Heart left ventricle (tissue), 16 donors: ENCODE measurements around the gene BAG1. TPM values are rescaled to one million over a fixed set of nuclear protein-coding genes. Genes with fewer than 3 reads are reported as not detected.

Source experiments
- ATAC-seq, 4 donors: fragments of 200-7000 bp; cut with Tn5 transposase; one replicate each; pipeline ENCODE4 v1.9.1; 2020 to 2022; ENCODE audit warnings: moderate library complexity in 4 of 4, mild to moderate bottlenecking in 3 of 4, moderate number of reproducible peaks in 1 of 4
- DNase-seq, 5 donors: peaks; one replicate each; pipeline ENCODE4 v3.0.0-alpha.2; 2020
- H3K27ac ChIP-seq, 12 donors: fragments of 200-600 bp; sonication (generic) in 4 of 12; one replicate each; pipeline versions ENCODE4 v1.5.0 to v1.8.0; 2016 to 2022; ENCODE audit warnings: mild to moderate bottlenecking in 2 of 12
- H3K27me3 ChIP-seq, 9 donors: fragments of 200-600 bp; sonication (generic) in 2 of 9; one replicate each; pipeline versions ENCODE4 v1.5.1 to v1.8.0; 2016 to 2022; ENCODE audit warnings: mild to moderate bottlenecking in 3 of 9
- H3K36me3 ChIP-seq, 9 donors: fragments of 200-600 bp; sonication (generic) in 2 of 9; one replicate each; pipeline versions ENCODE4 v1.5.0 to v1.8.0; 2018 to 2022; ENCODE audit warnings: mild to moderate bottlenecking in 2 of 9
- H3K4me1 ChIP-seq, 12 donors: fragments of 200-600 bp; sonication (generic) in 4 of 12; one replicate each; pipeline versions ENCODE4 v1.5.0 to v1.8.0; 2016 to 2022; ENCODE audit warnings: mild to moderate bottlenecking in 3 of 12
- H3K4me3 ChIP-seq, 12 donors: fragments of 200-600 bp; sonication (generic) in 4 of 12; one replicate each; pipeline versions ENCODE4 v1.5.0 to v1.8.0; 2017 to 2022; ENCODE audit warnings: mild to moderate bottlenecking in 9 of 12, moderate library complexity in 4 of 12
- H3K9me3 ChIP-seq, 12 donors: fragments of 200-600 bp; sonication (generic) in 4 of 12; one replicate each; pipeline versions ENCODE4 v1.5.0 to v1.8.0; 2016 to 2022; ENCODE audit warnings: mild to moderate bottlenecking in 1 of 12
- CTCF ChIP-seq, 12 donors: fragments of 200-600 bp; sonication (generic) in 4 of 12; IDR thresholded peaks; one replicate each; pipeline versions ENCODE4 v1.5.0 to v1.8.0; 2018 to 2022; ENCODE audit warnings: antibody characterized with exemption in 12 of 12, mild to moderate bottlenecking in 5 of 12
- POLR2A ChIP-seq, 2 donors: fragments of 450-650 bp; IDR thresholded peaks; one replicate each; pipeline ENCODE4 v1.6.1; 2017; ENCODE audit warnings: antibody characterized with exemption in 2 of 2, mild to moderate bottlenecking in 2 of 2, moderate library complexity in 2 of 2
- whole genome bisulfite sequencing, 4 donors: extraction: QIAGEN DNeasy Blood & Tissue Kit in 2 of 4; methylation state at CpG; one replicate each; pipeline versions ENCODE4 v1.1.5 to v1.1.7; 2013 to 2018; 5-methylcytosine and 5-hydroxymethylcytosine counted together
- intact Hi-C, 10 donors: fragments of 100-400 bp; cut with DNase I; formaldehyde crosslinking; loops; one replicate each; pipeline versions ENCODE4 v1.11.1 to v1.14.2; 2022
- polyA plus RNA-seq, 2 donors: library from polyadenylated mRNA; stranded (reverse); fragments of 200-250 nt; gene quantifications; one replicate each; pipeline ENCODE4 v1.2.3, GENCODE V29; 2013
- total RNA-seq, 9 donors: library from RNA; depleted of rRNA in 2 of 9; stranded (reverse); fragments of >200 nt in 2 of 9; fragmentation: NEBNext Ultra II Directional in 3 of 9; extraction: Animal tissue kit (Norgen Biotek cat#: 25700) in 3 of 9; gene quantifications; one replicate each; pipeline versions ENCODE4 v1.1.0 to v1.2.4, GENCODE V29; 2016 to 2023
- donor health status: ischemic (EF 13 %, LVEDD 7.1; RV severe dilation, severe dysfunction).
- donor health status: healthy with polysubstance abuse.
- donor health status: DM: no; HTN: yes; CAD: no.
- donor health status: DM: no; HTN: no; CAD: no.
- donor health status: ischemic (EF 25% LVEDD 6.9; RV normal size, moderate dysfunction).
- donor health status: ischemic (EF 25% LVEDD 5.7; RV mildly dilated, moderate dysfunction).
- donor health status: healthy.
- donor health status: DM: yes; HTN: yes; CAD: no.
- donor health status: ischemic (EF 35%, LVEDD 5.7; RV mildly dilated, moderate dysfunction).
- donor health status: nonischemic (EF 11% LVEDD 7.7; RV severe dilation, severe dysfunction).
- donor health status: DM: yes; HTN: yes; CAD: no.
- donor health status: PGD.
- donor health status: ischemic (EF 29% LVEDD 5.4; RV normal size, mild dysfunction).
- donor health status: nonischemic (EF 23%, LVEDD 6.1; RV moderate dilation, normal function).

BAG1 gene
- total and polyA plus RNA-seq, 11 donors, result 71.0 to 144 (median 112) TPM

- Histone ChIP-seq H3K4me1 (peaks cover 0 to 30% (median 3%) of the 10 kb centered on the region in 12 donors), H3K36me3 (no peaks in the 10 kb centered on the region), H3K27ac (peak overlapping the region in 1 of 12 donors; percentile 42), H3K27me3 (no peaks in the 10 kb centered on the region), H3K4me3 (no peak overlapping the region), H3K9me3 (no peaks in the 10 kb centered on the region)
- peak in 3 of 5 donors; percentile 50 to 52 (median 51) for DNase-seq
- WGBS, 4 donors, result 25 to 29% (median 28%) methylated on average over 6 of the region's 6 CpGs
- TF ChIP-seq CTCF (IDR thresholded peaks at IDR 0.05), result peak; percentile 66 to 87 (median 82)
- TF ChIP-seq POLR2A (IDR thresholded peaks at IDR 0.05), result no peak
- ATAC-seq, result peak in 2 of 4 donors; percentile 43 to 54
- intact Hi-C loops, result loop anchor here in 9 of 10 donors (1.0 to 10.0 kb wide), 8 partner anchors 51 to 145 kb away; partner anchors contain the start of gene B4GALT1 (in 2 of the 9)
These were observed 39.0 kb downstream of the BAG1 start for GRCh38 chr9:33225319-33226147.

GRCh38 chr9:33223696-33224095 lies 40.8 kb downstream of the BAG1 start:
- Histone ChIP-seq H3K9me3 (no peaks in the 10 kb centered on the region), H3K27ac (no peak overlapping the region), H3K27me3 (no peaks in the 10 kb centered on the region), H3K36me3 (no peaks in the 10 kb centered on the region), H3K4me1 (peaks cover 0 to 30% (median 3%) of the 10 kb centered on the region in 12 donors), H3K4me3 (no peak overlapping the region)
- TF ChIP-seq CTCF (IDR thresholded peaks at IDR 0.05), result peak in 5 of 12 donors; percentile 7 to 28 (median 17)
- TF ChIP-seq POLR2A (IDR thresholded peaks at IDR 0.05), result no peak
- ATAC-seq (no peak), DNase-seq (no peak)
- WGBS, 4 donors, result 60 to 85% (median 73%) methylated on average over 1 of the region's 1 CpG
- intact Hi-C loops, result loop anchor here in 8 of 10 donors (1.0 to 10.0 kb wide), 8 partner anchors 36 to 143 kb away; partner anchors contain the start of gene B4GALT1 (in 1 of the 8)

- 77 to 81% (median 79%) methylated on average over 3 of the region's 3 CpGs for WGBS, 4 donors
- Histone ChIP-seq H3K4me3 (no peak overlapping the region), H3K36me3 (no peaks in the 10 kb centered on the region), H3K27me3 (no peaks in the 10 kb centered on the region), H3K4me1 (peaks cover 0 to 25% (median 3%) of the 10 kb centered on the region in 12 donors), H3K9me3 (no peaks in the 10 kb centered on the region), H3K27ac (no peak overlapping the region)
- intact Hi-C loops, result loop anchor here in 5 of 10 donors (5.0 to 10.0 kb wide), 5 partner anchors 35 to 120 kb away; partner anchors contain the start of gene B4GALT1 (in 1 of the 5)
- no peak for DNase-seq
- no peak for ATAC-seq
- no peak for TF ChIP-seq POLR2A (IDR thresholded peaks at IDR 0.05)
- no peak for TF ChIP-seq CTCF (IDR thresholded peaks at IDR 0.05)
These were observed 42.5 kb downstream of the BAG1 start for GRCh38 chr9:33222031-33222430.

GRCh38 chr9:33221568-33221884 lies 43.0 kb downstream of the BAG1 start:
- H3K27ac ChIP-seq, result no peak overlapping the region
- 85 to 95% (median 90%) methylated on average over 3 of the region's 3 CpGs for WGBS, 4 donors

More at GRCh38 chr9:33221568-33221884, 43.0 kb downstream of the BAG1 start:
- no peaks in the 10 kb centered on the region for H3K36me3 ChIP-seq
- ATAC-seq (no peak), DNase-seq (no peak)
- peaks cover 0 to 25% (median 3%) of the 10 kb centered on the region in 12 donors for H3K4me1 ChIP-seq
- TF ChIP-seq CTCF (IDR thresholded peaks at IDR 0.05) (no peak), POLR2A (IDR thresholded peaks at IDR 0.05) (no peak)
- H3K27me3 ChIP-seq, result no peaks in the 10 kb centered on the region
- intact Hi-C loops, result loop anchor here in 5 of 10 donors (5.0 to 10.0 kb wide), 5 partner anchors 34 to 119 kb away; partner anchors contain the start of gene B4GALT1 (in 1 of the 5)
- no peak overlapping the region for H3K4me3 ChIP-seq
- H3K9me3 ChIP-seq, result no peaks in the 10 kb centered on the region
